ENCODE data around the gene IL20RA. TPM values are rescaled to one million over a fixed set of nuclear protein-coding genes. Genes with fewer than 3 reads are reported as not detected.

The IL20RA gene
- total RNA-seq, 4 donors from 2014 or later = 0.27 to 8.1 (median 2.6) TPM

DNA sequence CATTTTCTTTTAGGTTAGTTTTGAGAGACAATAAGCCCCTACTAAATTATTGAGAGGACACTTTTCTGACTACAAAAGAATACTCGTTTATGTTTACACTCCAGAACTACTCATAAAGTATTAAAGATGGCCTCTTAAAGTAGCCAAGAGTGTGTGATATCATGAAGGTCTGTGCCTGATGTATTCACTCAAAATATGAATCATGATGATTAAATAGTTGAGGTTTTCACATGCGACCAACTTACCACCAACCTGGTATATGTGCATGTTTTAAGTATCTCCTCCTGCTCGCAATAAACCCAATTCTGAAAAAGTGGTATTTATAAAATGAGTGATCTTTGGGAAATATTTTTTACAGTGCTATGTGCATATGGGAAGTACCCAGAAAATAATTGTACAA lies 43.9 kb downstream of the IL20RA start:
- no peaks in the 10 kb centered on the region for H3K27me3 ChIP-seq
- H3K4me3 ChIP-seq (replicated peaks in 1 of 3) = no peak overlapping the region
- H3K4me1 ChIP-seq = no peaks in the 10 kb centered on the region
- no peaks in the 10 kb centered on the region for H3K36me3 ChIP-seq
- no peaks in the 10 kb centered on the region for H3K9me3 ChIP-seq
- no peak overlapping the region for H3K27ac ChIP-seq
- DNase-seq = no peak
- 58 to 62% methylated on average over 3 of the region's 3 CpGs for WGBS, 2 donors
- TF ChIP-seq POLR2A (IDR thresholded peaks at IDR 0.05) = no peak
- TF ChIP-seq, protein P1, sequence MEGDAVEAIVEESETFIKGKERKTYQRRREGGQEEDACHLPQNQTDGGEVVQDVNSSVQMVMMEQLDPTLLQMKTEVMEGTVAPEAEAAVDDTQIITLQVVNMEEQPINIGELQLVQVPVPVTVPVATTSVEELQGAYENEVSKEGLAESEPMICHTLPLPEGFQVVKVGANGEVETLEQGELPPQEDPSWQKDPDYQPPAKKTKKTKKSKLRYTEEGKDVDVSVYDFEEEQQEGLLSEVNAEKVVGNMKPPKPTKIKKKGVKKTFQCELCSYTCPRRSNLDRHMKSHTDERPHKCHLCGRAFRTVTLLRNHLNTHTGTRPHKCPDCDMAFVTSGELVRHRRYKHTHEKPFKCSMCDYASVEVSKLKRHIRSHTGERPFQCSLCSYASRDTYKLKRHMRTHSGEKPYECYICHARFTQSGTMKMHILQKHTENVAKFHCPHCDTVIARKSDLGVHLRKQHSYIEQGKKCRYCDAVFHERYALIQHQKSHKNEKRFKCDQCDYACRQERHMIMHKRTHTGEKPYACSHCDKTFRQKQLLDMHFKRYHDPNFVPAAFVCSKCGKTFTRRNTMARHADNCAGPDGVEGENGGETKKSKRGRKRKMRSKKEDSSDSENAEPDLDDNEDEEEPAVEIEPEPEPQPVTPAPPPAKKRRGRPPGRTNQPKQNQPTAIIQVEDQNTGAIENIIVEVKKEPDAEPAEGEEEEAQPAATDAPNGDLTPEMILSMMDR (IDR thresholded peaks at IDR 0.05) = no peak
- intact Hi-C loops (cut with DNase I) = no loop called here

DNA sequence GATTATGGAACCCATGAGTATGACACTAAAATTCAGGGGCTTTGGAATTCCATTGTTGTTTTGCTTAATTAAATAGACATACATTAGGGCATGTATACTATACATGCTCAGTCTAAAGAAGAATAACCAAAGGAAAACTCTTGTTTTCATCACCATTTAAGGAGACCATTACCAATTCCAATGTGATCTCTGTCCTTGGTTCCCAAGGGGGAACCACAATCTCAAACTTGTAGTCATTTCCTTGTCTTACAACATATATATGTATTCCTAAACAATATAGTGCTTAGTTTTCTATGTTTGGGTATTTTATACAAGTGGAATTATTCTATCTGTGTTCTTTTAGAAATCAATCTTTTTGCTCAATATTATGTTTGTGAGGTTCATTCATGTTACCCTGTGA lies 49.2 kb downstream of the IL20RA start:
- DNase-seq = no peak
- TF ChIP-seq POLR2A (IDR thresholded peaks at IDR 0.05) = no peak
- TF ChIP-seq, protein P1 (IDR thresholded peaks at IDR 0.05) = no peak
- Histone ChIP-seq H3K4me1 (no peaks in the 10 kb centered on the region), H3K27ac (no peak overlapping the region), H3K36me3 (no peaks in the 10 kb centered on the region), H3K27me3 (no peaks in the 10 kb centered on the region), H3K4me3 (replicated peaks in 1 of 3) (no peak overlapping the region), H3K9me3 (no peaks in the 10 kb centered on the region)
- intact Hi-C loops (cut with DNase I) = no loop called here

- no peak overlapping the region for H3K27ac ChIP-seq
- no peak overlapping the region for H3K4me3 ChIP-seq (replicated peaks in 1 of 3)
- TF ChIP-seq, protein P1 (IDR thresholded peaks at IDR 0.05) = no peak
- no peak for TF ChIP-seq POLR2A (IDR thresholded peaks at IDR 0.05)
- WGBS, 2 donors = 73 to 77% methylated on average over 5 of the region's 5 CpGs
- H3K9me3 ChIP-seq = no peaks in the 10 kb centered on the region
- intact Hi-C loops (cut with DNase I) = no loop called here
- DNase-seq = no peak
- H3K27me3 ChIP-seq = no peaks in the 10 kb centered on the region
- H3K4me1 ChIP-seq = peaks cover 0 to 4% of the 10 kb centered on the region in 2 donors
- H3K36me3 ChIP-seq = no peaks in the 10 kb centered on the region
These were observed 50.0 kb downstream of the IL20RA start for GRCh38 chr6:136994782-136995181.

GRCh38 chr6:136992113-136992512 lies 52.7 kb downstream of the IL20RA start:
- no peak for TF ChIP-seq POLR2A (IDR thresholded peaks at IDR 0.05)
- TF ChIP-seq, protein P1 (IDR thresholded peaks at IDR 0.05) = no peak
- no peaks in the 10 kb centered on the region for H3K36me3 ChIP-seq
- no peak overlapping the region for H3K27ac ChIP-seq
- no peaks in the 10 kb centered on the region for H3K9me3 ChIP-seq
- no peaks in the 10 kb centered on the region for H3K27me3 ChIP-seq
- DNase-seq = no peak
- WGBS, 2 donors = 54 to 57% methylated on average over 3 of the region's 3 CpGs
- intact Hi-C loops (cut with DNase I) = no loop called here
- no peak overlapping the region for H3K4me3 ChIP-seq (replicated peaks in 1 of 3)
- peaks cover 0 to 8% of the 10 kb centered on the region in 2 donors for H3K4me1 ChIP-seq

- peaks cover 0 to 8% of the 10 kb centered on the region in 2 donors for H3K4me1 ChIP-seq
- no peaks in the 10 kb centered on the region for H3K36me3 ChIP-seq
- no peaks in the 10 kb centered on the region for H3K27me3 ChIP-seq
- H3K4me3 ChIP-seq (replicated peaks in 1 of 3) = no peak overlapping the region
- no peaks in the 10 kb centered on the region for H3K9me3 ChIP-seq
- TF ChIP-seq, protein P1 (IDR thresholded peaks at IDR 0.05) = no peak
- TF ChIP-seq POLR2A (IDR thresholded peaks at IDR 0.05) = no peak
- no peak for DNase-seq
- no peak overlapping the region for H3K27ac ChIP-seq
- intact Hi-C loops (cut with DNase I) = no loop called here
These were observed 53.1 kb downstream of the IL20RA start for GRCh38 chr6:136991646-136992045.

All from thyroid gland (tissue), 4 donors.